ENCODE data around the gene UBXN10.

UBXN10 gene, protein sequence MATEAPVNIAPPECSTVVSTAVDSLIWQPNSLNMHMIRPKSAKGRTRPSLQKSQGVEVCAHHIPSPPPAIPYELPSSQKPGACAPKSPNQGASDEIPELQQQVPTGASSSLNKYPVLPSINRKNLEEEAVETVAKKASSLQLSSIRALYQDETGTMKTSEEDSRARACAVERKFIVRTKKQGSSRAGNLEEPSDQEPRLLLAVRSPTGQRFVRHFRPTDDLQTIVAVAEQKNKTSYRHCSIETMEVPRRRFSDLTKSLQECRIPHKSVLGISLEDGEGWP

DNA sequence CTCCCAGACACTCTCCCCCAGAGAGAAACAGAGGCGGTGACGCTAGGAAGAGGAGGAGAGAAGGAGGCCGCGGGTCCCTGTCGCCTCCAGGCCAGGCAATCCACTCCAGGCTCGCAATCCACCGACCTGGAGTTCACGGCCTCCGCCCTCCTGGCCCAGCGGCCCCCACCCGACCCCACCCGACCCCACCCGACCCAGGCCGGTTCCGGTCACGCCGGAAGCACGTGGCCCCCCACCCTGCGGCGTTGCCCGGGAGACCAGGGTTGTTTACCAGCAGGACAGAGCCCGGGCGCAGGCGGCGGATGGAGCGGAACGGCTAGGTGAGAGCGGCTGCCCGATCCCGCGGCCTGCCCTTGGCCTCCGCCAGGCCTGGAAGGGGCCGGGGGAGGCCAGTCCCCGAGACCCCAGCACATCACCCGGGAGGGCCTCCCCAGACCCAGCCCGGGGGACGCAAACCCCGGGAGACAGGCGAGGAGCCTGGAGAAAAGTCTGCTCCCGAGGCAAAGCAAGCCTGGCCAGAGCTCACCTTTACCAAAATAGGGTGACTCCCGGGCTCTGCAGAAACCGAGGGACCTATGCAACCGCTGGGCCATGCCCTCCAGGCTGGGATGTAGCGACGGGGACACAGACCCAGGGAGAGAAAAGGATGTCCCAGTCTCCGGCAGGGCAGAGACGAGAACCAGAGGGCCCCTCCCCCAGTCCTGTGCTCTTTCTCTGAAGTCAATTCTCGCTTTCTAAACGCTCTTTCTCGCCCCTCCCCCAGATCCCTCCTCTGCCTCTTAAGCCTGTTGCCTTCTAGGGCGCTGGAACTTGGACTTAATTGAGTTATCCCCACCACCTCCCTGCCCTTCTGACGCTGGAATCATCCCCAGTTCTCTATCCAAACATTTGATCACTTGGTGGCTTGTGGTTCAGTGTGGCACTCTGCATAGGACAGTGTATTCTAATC, at the start of gene UBXN10, which contains the start of gene PLA2G2C:
UBXN10 (plus strand) TSS at position 263 of the 949 bp plus-strand sequence. CDS start 4,466 bp downstream, outside the sequence.
PLA2G2C (minus strand) TSS at position 685 of the 949 bp plus-strand sequence. CDS start 9,155 bp downstream, outside the sequence.
- peak; percentile 64 for DNase-seq (ENCODE audit: low read depth)

DNA sequence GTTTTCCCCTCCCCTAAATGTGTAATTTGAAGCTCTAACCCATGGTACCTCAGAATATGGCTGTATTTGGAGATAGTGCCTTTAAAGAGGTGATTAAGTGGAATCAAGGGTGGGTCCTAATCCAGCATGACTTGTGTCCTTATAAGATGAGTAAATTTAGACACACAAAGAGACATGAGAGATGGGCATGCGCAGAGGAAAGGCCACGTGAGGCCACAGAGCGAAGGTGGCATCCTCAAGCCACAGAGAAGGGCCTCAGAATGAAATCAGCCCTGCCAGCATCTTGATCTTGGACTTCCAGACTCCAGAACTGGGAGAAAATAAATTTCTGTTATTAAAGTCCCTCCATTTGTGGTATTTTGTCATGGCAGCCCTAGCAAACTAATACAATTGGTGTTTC, 49.6 kb upstream of the UBXN10 start:
- no peak for DNase-seq (ENCODE audit: low read depth)

DNA sequence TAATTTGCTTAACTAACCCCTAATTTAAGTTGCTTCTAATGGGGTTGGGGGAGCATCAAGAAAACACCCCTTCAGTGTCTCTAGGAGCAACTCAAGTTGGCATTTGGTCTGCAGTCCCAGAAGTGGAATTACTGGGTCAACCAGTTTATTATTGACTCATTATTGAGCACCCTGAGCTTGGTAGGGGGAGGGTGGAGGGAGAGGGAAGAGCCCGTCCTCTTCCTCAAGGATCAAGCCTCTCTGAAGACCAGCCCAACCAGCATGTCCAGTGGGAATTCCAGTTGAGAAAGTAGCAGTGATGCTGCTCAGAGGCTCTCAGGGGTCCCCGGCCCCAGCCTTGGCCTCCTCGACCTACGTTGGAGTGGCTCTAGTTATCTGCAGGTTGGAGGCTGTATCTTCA, 48.8 kb upstream of the UBXN10 start:
- DNase-seq (ENCODE audit: low read depth), result no peak

DNA sequence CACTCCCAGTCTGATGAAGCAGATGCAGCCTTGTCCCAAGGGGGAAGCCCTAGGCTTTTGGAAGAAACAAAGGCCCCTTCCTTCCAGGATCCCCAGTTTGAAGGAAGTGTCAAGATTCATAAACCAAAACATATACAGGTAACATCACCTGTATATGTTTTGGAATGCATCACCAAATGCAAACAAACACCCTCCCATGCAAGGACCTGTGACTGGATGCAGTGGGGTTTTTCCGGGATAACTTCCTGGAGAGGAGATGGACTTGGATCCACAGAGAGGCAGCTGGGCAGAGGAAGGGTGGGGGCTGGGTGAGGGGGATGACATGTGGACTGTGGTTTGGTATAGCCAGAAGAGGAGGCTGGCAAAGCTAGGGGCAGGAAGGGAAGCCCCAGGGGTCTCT, 48.3 kb upstream of the UBXN10 start:
- no peak for DNase-seq (ENCODE audit: low read depth)

DNA sequence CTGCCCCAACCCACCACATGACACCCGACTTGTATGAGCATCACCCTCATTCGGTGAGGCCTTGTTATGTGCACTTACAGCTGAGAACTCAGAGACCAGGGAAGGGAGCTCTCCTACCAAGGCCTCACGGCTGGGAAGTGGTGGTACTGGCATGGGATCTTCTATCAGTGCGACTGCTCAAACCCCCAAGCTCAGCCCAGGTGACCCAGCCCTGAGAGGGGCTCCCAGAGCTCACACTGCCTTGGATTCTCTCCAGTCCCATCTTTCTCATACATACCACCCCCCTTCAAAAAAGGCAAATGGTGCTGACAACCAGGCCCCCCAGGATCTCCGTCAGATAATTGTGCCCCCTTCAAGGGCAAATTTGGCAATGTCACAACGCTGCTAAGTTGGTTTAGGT, 47.5 kb upstream of the UBXN10 start:
- DNase-seq (ENCODE audit: low read depth), result no peak

DNA sequence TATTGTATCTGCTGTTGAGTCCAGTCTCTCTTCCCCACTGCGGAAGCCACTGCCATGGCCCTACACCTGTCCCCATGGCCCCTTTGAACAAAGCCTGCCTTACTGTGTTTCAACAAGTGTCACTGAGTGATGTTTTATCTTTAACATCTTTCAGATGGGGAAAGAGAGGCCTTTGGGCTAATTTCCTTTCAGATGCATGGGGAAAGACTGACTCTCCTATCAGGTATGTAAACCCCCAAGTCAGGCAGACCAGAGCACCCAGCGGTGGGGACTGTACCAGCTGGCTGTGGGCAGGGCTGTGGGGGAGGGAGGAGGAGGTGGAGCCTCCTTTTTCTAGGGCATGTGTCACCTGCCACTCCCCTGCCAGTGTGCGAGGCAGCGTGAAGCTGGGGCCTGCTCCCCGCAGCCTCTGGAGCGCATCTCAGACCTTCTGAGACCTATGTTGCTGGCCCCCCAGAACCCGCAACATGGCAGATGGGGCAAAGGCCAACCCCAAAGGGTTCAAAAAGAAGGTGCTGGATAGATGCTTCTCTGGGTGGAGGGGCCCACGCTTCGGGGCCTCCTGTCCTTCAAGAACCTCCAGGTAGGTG, 46.8 kb upstream of the UBXN10 start, which contains the start of gene PLA2G2F:
PLA2G2F (plus strand) TSS at position 363 of the 590 bp plus-strand sequence; CDS start at position 468, 105 bp downstream.
- no peak for DNase-seq (ENCODE audit: low read depth)

DNA sequence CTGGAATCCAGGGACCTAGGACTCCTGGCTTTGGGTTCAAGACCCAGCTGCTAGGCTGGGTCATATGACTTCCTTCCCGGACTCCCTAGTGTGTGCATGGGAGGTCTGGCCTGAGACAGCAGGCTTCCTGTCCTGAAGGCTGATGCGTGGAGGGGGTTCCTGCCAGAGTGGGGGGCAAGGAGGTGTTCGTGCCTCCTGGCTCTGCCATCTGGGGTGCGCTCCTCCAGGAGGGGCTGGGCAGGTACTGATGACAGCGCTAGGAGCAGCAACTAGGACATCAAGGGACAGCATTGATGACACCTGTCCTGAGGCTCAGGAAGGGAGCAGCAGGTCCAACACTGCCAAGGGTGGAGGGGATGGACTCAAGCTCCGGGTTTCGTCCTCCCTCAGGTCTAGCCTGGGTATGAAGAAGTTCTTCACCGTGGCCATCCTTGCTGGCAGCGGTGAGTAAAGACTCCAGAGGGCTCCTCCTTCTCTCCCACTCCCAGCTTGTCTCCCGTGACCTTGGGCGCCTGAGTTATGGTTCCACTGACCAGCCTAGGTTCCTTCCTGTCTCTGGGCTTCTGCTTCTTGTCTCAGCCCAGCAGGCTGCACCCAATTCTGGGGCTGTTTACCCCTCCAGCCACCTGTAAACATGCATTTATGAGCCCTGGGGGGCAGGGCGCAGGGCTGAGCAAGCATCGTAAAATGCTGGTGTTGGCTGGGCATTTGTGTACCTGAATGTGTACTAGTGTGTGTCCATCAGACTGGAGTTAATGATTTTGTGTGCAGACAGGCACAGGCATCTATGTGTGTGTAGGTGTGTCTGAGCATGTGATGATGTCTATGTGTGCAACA, 45.9 kb upstream of the UBXN10 start:
- DNase-seq (ENCODE audit: low read depth), result no peak

DNA sequence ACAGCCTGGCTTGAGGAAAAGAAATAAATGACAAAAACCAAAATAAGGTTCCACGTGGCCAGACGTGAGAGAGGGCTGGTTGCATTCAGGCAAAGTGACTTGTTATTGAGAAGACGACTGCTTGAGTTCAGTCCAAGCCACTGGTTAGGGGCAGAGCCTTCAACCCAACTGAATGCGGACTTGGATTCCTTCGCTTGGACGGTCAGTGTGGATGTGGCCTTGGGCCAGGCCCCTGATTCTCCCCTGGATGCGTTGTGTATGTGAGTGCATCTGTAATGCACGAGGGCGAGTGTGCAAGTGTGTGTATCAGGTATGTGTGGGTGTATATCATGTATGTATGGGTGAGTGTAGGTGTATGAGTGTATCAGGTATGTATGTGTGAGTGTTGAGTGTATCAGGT, 44.9 kb upstream of the UBXN10 start:
- no peak for DNase-seq (ENCODE audit: low read depth)

DNA sequence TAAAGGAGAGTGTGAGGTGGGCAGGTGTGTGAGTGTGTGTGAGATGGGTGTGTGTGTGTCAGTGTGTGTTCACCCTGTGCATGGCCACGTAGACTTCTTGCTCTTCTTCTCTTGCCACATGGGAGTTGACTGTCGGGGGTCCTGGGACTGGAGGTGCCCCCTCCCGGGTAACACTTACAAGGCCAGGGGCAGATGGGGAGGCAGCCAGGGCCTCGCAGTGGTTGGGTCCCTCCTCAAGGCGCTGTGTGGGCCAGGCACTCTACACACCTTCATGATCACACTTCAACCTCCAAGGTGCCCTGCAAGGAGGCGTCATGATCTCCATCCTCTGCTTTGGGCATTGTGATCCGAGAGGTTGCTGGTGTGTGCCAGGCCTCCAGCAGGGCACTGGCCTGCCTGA, 44.4 kb upstream of the UBXN10 start:
- no peak for DNase-seq (ENCODE audit: low read depth)

DNA sequence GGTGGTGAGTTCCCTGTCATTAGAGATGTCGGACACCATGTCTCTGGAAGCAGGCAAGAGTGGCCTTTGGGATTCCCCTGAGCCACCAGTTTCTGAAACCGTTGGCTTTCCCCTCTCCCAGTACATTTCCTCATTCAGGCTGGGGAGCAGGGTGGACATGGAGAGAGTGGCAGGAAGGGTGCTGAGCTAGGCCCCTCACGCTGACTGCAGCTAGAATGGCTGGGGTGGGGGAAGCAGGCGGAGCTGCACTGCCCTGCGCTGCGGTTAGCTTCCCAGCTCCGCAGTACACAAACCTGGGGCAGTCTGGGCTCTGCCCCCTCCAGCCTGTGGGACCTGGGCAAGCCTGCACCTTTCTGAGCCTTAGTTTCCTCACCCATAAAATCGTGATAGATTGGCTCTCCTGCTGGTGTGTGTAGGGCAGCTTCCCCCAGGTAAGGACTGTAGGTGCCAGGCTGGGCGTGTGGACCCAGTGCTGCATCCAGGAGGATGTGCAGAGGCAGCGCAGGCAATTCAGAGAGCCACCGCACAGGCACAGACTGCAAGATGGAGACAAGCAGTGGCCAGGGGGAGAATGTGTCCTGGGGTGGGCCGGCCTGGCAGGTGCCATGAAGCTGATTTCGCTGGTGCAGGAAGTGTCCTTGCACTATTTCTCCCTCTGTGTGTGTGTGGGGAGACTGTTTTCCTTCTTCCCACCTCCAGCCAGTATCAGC, 43.7 kb upstream of the UBXN10 start:
- DNase-seq (ENCODE audit: low read depth), result no peak

DNA sequence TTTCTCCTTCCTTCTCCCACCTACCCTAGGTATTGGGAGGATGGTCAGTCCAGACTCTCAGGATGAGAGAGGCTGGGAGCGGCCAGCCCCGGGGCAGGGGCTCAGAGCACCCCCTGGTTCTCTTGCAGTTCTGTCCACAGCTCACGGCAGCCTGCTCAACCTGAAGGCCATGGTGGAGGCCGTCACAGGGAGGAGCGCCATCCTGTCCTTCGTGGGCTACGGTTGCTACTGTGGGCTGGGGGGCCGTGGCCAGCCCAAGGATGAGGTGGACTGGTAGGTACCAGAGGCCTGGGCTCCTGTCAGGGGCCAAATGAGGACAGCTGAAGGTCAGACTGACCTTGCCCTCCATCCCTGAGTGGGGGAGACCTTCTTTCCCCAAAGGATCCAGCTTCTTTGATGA, 42.6 kb upstream of the UBXN10 start:
- DNase-seq (ENCODE audit: low read depth), result no peak

DNA sequence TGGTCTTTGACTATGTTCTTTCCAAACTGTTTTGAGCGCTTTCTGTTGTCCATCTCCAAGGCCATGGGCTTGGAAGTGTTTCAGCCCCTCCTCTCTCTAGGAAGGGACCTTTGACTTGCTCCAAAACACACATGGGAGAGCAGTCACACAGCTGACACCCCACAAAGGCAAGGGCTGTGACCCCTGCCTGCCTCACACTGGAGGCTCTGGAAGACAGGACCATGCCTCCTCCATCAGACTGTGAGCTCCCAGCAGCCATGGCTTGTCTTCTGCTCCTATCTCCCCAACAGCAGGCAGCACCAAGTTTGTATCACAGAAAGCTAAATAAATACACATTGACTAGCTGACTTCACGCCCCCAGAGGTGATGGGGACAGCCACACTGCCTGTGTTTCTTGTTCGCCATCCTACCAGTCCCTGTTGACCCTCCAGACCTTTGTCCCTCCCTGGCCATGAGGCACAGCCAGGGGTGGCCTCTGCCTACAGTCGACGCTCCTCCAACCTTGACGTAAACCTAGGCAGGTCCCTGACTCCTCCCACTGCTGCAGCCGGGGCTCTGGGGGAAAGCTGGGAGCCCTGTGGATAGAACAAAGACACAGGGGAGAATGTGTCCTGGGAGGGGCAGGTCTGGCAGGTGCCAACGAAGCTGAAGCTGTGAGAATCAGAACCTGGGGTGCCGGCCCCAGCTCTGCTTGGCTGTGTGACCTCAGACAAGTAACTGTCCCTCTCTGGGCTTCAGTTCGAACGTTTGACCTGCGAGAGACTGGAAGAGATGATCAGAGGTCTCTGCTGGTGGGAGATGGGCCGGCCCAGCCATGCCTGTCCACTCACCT, 41.9 kb upstream of the UBXN10 start:
- no peak for DNase-seq (ENCODE audit: low read depth)

DNA sequence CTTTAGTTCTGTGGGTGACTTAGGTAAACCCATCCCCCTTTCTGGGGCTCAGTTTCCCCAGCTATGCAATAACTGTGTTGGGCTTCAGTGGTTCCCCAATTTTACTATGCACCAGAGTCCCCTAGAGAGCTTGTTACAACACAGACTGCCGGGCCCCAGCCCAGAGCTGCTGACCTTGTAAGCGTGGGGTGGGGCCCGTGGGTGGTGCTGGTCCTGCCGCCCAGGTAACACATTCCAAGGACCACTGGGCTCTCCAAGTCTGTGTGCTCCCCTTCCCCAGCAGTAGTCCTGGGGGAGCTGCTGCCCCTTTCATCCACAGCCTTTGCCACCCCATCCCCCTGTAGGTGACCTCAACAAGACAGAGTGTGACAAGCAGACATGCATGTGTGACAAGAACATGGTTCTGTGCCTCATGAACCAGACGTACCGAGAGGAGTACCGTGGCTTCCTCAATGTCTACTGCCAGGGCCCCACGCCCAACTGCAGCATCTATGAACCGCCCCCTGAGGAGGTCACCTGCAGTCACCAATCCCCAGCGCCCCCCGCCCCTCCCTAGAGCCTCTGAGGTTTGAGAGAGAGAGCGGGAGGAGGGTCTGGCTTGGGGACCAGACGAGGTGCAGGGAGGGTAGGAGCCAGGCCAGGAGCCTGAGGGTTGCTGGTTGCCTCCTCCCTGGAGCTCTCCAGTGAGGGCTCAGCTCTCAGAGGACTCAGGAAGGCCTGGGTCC, 37.9 kb upstream of the UBXN10 start:
- DNase-seq (ENCODE audit: low read depth), result no peak

DNA sequence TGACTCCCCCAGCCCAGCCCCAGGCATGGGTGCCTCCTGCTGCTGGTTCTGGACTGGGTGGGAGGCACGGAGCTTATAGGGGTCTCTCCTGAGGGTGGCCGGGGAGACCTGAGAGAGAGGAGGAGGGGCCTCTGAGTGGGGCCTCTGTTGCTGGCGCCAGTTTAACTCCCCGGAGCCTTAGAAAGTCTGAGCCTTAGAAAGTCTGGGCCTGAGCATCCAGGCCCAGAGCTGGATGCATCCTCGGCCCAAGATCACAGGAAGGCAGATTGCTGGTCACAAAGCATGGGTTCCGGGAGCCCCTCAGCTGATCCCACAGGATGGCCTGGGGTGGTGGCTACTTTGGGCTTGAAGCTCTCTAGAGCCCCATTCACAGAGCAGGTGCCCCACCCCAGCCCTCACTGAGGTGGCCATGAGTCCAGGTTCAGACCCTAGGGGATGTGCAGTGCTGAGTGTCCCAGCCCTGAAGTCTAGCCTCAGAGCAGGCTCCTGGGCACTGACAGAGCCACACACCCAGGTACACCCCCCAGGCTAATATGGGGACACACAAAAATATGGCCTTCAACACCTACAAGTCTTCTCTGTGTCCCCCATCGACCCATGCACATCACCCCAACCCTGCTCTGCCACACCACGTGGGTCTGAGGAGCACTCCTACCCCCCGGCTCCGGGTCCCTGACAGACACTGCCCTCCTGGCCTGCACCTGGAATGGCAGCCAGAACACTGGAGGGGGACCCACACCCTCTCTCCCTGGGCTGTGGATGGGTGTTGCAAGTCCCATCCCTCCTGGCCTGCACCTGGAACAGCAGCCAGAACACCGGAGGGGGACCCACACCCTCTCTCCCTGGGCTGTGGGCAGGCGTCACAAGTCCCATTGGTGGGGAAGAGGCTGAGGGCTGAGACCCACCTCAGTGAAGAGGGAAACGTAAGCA, 37.1 kb upstream of the UBXN10 start:
- no peak for DNase-seq (ENCODE audit: low read depth)

DNA sequence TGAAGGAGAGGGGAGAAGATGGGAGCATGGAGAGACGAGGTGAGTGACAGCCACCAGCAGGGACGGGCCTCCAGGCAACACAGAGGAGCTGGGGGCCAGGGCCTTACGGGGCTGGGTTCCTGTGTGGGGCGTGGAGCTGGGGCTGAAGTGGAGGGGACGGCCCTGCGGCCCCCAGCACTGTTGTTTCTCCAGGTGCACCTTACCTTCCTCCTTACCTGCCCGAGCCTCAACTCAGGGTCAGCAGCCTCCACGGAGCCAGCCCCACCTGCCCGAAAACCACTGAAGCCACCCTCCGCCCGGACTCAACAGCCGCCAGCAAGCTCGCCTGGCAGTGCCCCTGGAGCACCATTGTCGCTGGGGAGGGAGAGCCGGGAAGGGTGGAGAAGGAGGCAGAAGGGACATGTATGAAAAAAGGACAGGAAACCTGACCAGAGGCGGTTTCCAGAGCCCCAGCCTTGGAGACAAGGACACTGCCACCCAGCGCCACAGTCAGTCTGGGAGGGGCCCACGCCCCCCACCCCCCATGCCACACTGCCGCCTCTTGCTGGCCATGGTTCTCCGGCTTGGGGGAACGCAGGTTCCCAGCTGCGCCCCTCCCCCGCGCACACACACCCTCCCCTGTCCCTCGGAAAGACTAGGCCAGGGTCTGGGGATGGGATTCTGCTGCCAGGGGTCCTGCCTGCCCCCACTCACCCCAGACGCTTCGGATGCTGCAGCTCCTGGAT, 36.1 kb upstream of the UBXN10 start:
- no peak for DNase-seq (ENCODE audit: low read depth)

DNA sequence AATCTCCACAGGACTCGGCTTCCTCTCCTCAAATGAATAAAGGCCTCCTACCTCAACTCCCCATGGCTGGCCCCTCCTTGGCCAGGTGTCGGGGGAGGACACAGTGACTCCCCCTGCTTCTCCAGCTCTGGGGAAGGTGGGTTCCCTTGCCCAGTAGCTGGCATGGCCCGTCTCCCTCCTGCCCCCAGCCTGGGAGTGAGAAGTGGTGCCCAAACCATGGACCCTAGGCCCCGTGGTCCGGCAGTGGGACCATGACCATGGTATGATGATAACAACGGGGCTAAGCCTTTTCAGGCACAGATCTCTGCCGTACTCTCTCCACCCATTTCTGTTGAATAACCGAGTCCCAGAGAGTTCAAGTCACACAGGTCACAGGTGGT, 35.6 kb upstream of the UBXN10 start:
- DNase-seq (ENCODE audit: low read depth), result no peak

DNA sequence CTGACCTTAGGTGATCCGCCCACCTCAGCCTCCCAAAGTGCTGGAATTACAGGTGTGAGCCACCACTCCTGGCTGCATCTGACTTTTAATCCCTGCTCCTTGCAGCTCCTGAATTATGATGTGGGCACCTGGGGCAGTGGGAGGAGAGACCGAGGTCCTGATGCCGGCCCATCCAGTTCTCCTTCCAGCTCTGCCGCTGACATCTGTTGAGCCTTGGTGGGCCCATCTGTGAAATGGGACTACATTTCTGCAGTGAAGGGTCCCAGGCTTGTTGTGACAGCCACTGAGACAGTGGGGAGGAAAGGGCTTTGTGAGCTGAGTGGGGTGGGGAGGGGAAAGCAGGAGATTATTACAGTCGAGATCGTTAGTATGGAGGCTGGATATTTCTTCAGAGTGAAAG, 34.9 kb upstream of the UBXN10 start:
- no peak for DNase-seq (ENCODE audit: low read depth)
